Vagina (tissue), 2 donors: ENCODE measurements around the gene SCN10A. TPM values are rescaled to one million over a fixed set of nuclear protein-coding genes. Genes with fewer than 3 reads are reported as not detected.

Source experiments
- DNase-seq, 2 donors: peaks; one replicate each; pipeline ENCODE4 v3.0.0-alpha.2; 2017; ENCODE audit errors: extremely low spot score in 2 of 2
- H3K27ac ChIP-seq: fragments of 200-600 bp; sonication (generic); one replicate; pipeline ENCODE4 v1.5.1; 2019
- H3K27me3 ChIP-seq: fragments of 200-600 bp; sonication (generic); one replicate; pipeline ENCODE4 v1.5.1; 2019
- H3K36me3 ChIP-seq, 2 donors: fragments of 200-600 bp; sonication (generic); one replicate each; pipeline ENCODE4 v1.5.1; 2017 to 2019
- H3K4me1 ChIP-seq: fragments of 200-600 bp; sonication (generic); one replicate; pipeline ENCODE4 v1.5.1; 2019
- H3K4me3 ChIP-seq, 2 donors: fragments of 200-600 bp; sonication (generic); 1 replicate in 1 of 2; 2 replicates in 1 of 2; pipeline ENCODE4 v1.5.1; 2016 to 2019
- H3K9me3 ChIP-seq: fragments of 200-600 bp; sonication (generic); one replicate; pipeline ENCODE4 v1.5.1; 2019
- CTCF ChIP-seq, 3 experiments: fragments of 450-650 bp in 2 of 3; fragments of 200-600 bp in 1 of 3; sonication (generic) in 1 of 3; IDR thresholded peaks; one replicate each; pipeline ENCODE4 v1.5.1; 2017 to 2019; ENCODE audit warnings: antibody characterized with exemption in 3 of 3, mild to moderate bottlenecking in 2 of 3, moderate library complexity in 2 of 3
- POLR2A ChIP-seq, 2 donors: fragments of 450-650 bp; IDR thresholded peaks; one replicate each; pipeline ENCODE4 v1.6.1; 2017; ENCODE audit warnings: antibody characterized with exemption in 2 of 2, mild to moderate bottlenecking in 2 of 2, moderate library complexity in 2 of 2
- POLR2AphosphoS5 ChIP-seq, 2 donors: sonication (generic); formaldehyde crosslinking; IDR thresholded peaks; one replicate each; pipeline ENCODE4 v1.9.0; 2017; ENCODE audit warnings: antibody characterized with exemption in 2 of 2, mild to moderate bottlenecking in 2 of 2, low read depth in 1 of 2; ENCODE audit not compliant: insufficient read depth in 1 of 2
- intact Hi-C: fragments of 100-400 bp; cut with DNase I; formaldehyde crosslinking; loops from one replicate; pipeline ENCODE4 v1.15.1; 2023
- total RNA-seq: library from RNA; depleted of rRNA; stranded (reverse); fragments of >200 nt; gene quantifications from one replicate; pipeline ENCODE4 v1.2.3, GENCODE V29; 2016

Gene SCN10A
- total RNA-seq, 1 donor from 2014 or later = not detected

- H3K9me3 ChIP-seq = no peaks in the 10 kb centered on the region
- intact Hi-C loops = no loop called here
- no peak for TF ChIP-seq CTCF (IDR thresholded peaks at IDR 0.05)
- TF ChIP-seq POLR2AphosphoS5 (IDR thresholded peaks at IDR 0.05; ENCODE audit: insufficient read depth in 1 of 2, low read depth in 1 of 2) = no peak
- TF ChIP-seq POLR2A (IDR thresholded peaks at IDR 0.05) = no peak
- H3K27me3 ChIP-seq = no peaks in the 10 kb centered on the region
- peak in 1 of 2 donors; percentile 69 for DNase-seq
- H3K36me3 ChIP-seq = no peaks in the 10 kb centered on the region
- H3K4me1 ChIP-seq = no peaks in the 10 kb centered on the region
- H3K27ac ChIP-seq = no peak overlapping the region
- no peak overlapping the region for H3K4me3 ChIP-seq
Measured at GRCh38 chr3:38738630-38739395, 77.2 kb downstream of the SCN10A start.

- Histone ChIP-seq H3K4me1 (no peaks in the 10 kb centered on the region), H3K27ac (no peak overlapping the region), H3K9me3 (no peaks in the 10 kb centered on the region), H3K36me3 (no peaks in the 10 kb centered on the region), H3K4me3 (no peak overlapping the region), H3K27me3 (no peaks in the 10 kb centered on the region)
- intact Hi-C loops = no loop called here
- peak in 1 of 2 donors; percentile 70 for DNase-seq
- no peak for TF ChIP-seq CTCF (IDR thresholded peaks at IDR 0.05)
- TF ChIP-seq POLR2AphosphoS5 (IDR thresholded peaks at IDR 0.05; ENCODE audit: insufficient read depth in 1 of 2, low read depth in 1 of 2) = no peak
- no peak for TF ChIP-seq POLR2A (IDR thresholded peaks at IDR 0.05)
Measured at GRCh38 chr3:38731522-38731921, 84.5 kb downstream of the SCN10A start.

- no peak for DNase-seq
- H3K36me3 ChIP-seq = no peaks in the 10 kb centered on the region
- TF ChIP-seq POLR2AphosphoS5 (IDR thresholded peaks at IDR 0.05; ENCODE audit: insufficient read depth in 1 of 2, low read depth in 1 of 2) (no peak), POLR2A (IDR thresholded peaks at IDR 0.05) (no peak), CTCF (IDR thresholded peaks at IDR 0.05) (no peak)
- H3K9me3 ChIP-seq = no peaks in the 10 kb centered on the region
- H3K4me3 ChIP-seq = no peak overlapping the region
- no peaks in the 10 kb centered on the region for H3K4me1 ChIP-seq
- no peak overlapping the region for H3K27ac ChIP-seq
- intact Hi-C loops = no loop called here
- no peaks in the 10 kb centered on the region for H3K27me3 ChIP-seq
Measured at GRCh38 chr3:38730281-38730680, 85.7 kb downstream of the SCN10A start.

- TF ChIP-seq CTCF (IDR thresholded peaks at IDR 0.05) (no peak), POLR2A (IDR thresholded peaks at IDR 0.05) (no peak), POLR2AphosphoS5 (IDR thresholded peaks at IDR 0.05; ENCODE audit: insufficient read depth in 1 of 2, low read depth in 1 of 2) (no peak)
- no peaks in the 10 kb centered on the region for H3K27me3 ChIP-seq
- intact Hi-C loops = no loop called here
Measured at GRCh38 chr3:38728008-38728407, 88.0 kb downstream of the SCN10A start.

GRCh38 chr3:38726751-38727150, 89.3 kb downstream of the SCN10A start:
- TF ChIP-seq CTCF (IDR thresholded peaks at IDR 0.05) (no peak), POLR2AphosphoS5 (IDR thresholded peaks at IDR 0.05; ENCODE audit: insufficient read depth in 1 of 2, low read depth in 1 of 2) (no peak), POLR2A (IDR thresholded peaks at IDR 0.05) (no peak)
- no peak overlapping the region for H3K4me3 ChIP-seq
- no peaks in the 10 kb centered on the region for H3K27me3 ChIP-seq
- DNase-seq = peak in 1 of 2 donors; percentile 77
- intact Hi-C loops = no loop called here
- H3K9me3 ChIP-seq = no peaks in the 10 kb centered on the region
- H3K4me1 ChIP-seq = no peaks in the 10 kb centered on the region
- H3K36me3 ChIP-seq = no peaks in the 10 kb centered on the region
- no peak overlapping the region for H3K27ac ChIP-seq

More at GRCh38 chr3:38728008-38728407, 88.0 kb downstream of the SCN10A start:
- Histone ChIP-seq H3K27ac (no peak overlapping the region), H3K9me3 (no peaks in the 10 kb centered on the region), H3K4me1 (no peaks in the 10 kb centered on the region), H3K4me3 (no peak overlapping the region), H3K36me3 (no peaks in the 10 kb centered on the region)
- DNase-seq = peak in 1 of 2 donors; percentile 11
